NCI-H1436 (cell line): ENCODE results near the gene MLLT10.
"Not testable (repeated sequence)": the region's sequence is repeated elsewhere in the genome, so short reads cannot be mapped to it uniquely, and the experiment has no call there.

Experiments used
- DNase-seq: peaks from one replicate; lab custom pipeline; 2025; lab: John Stamatoyannopoulos, UW

Gene MLLT10

GRCh38 chr10:21584834-21585530 is 51.0 kb downstream of the MLLT10 start:
- no peak for DNase-seq

GRCh38 chr10:21587391-21587790 is 53.4 kb downstream of the MLLT10 start:
- DNase-seq, result no peak

- not testable (repeated sequence) for DNase-seq
Measured at GRCh38 chr10:21588159-21588558, 54.1 kb downstream of the MLLT10 start.

GRCh38 chr10:21593986-21594385 is 60.0 kb downstream of the MLLT10 start:
- no peak for DNase-seq

GRCh38 chr10:21599582-21599981 is 65.5 kb downstream of the MLLT10 start:
- no peak for DNase-seq

- DNase-seq, result no peak
Measured at GRCh38 chr10:21600804-21601433, 66.9 kb downstream of the MLLT10 start.

GRCh38 chr10:21602313-21602712 is 68.3 kb downstream of the MLLT10 start:
- DNase-seq, result no peak

- no peak for DNase-seq
Measured at GRCh38 chr10:21603721-21604120, 69.7 kb downstream of the MLLT10 start.

- no peak for DNase-seq
Measured at GRCh38 chr10:21604651-21605050, 70.6 kb downstream of the MLLT10 start.

GRCh38 chr10:21607907-21608306 is 73.9 kb downstream of the MLLT10 start:
- DNase-seq, result no peak

GRCh38 chr10:21614000-21614399 is 80.0 kb downstream of the MLLT10 start:
- no peak for DNase-seq

- DNase-seq, result no peak
Measured at GRCh38 chr10:21617267-21617666, 83.2 kb downstream of the MLLT10 start.

- no peak for DNase-seq
Measured at GRCh38 chr10:21623291-21623690, 89.3 kb downstream of the MLLT10 start.

- DNase-seq, result not testable (repeated sequence)
Measured at GRCh38 chr10:21624421-21624820, 90.4 kb downstream of the MLLT10 start.

- DNase-seq, result no peak
Measured at GRCh38 chr10:21624951-21625350, 90.9 kb downstream of the MLLT10 start.

GRCh38 chr10:21625623-21626229 is 91.7 kb downstream of the MLLT10 start:
- DNase-seq, result no peak

GRCh38 chr10:21626457-21627161 is 92.6 kb downstream of the MLLT10 start:
- no peak for DNase-seq

GRCh38 chr10:21627331-21627730 is 93.3 kb downstream of the MLLT10 start:
- DNase-seq, result no peak

GRCh38 chr10:21628023-21628422 is 94.0 kb downstream of the MLLT10 start:
- DNase-seq, result no peak

- DNase-seq, result not testable (repeated sequence)
Measured at GRCh38 chr10:21628645-21629044, 94.6 kb downstream of the MLLT10 start.

- no peak for DNase-seq
Measured at GRCh38 chr10:21634599-21635365, 100.8 kb downstream of the MLLT10 start.

- no peak for DNase-seq
Measured at GRCh38 chr10:21637795-21638194, 103.8 kb downstream of the MLLT10 start.
